ENCODE data around the gene TRIM14.
"Not testable (repeated sequence)": the region's sequence is repeated elsewhere in the genome, so short reads cannot be mapped to it uniquely, and the experiment has no call there.

The TRIM14 gene

DNA sequence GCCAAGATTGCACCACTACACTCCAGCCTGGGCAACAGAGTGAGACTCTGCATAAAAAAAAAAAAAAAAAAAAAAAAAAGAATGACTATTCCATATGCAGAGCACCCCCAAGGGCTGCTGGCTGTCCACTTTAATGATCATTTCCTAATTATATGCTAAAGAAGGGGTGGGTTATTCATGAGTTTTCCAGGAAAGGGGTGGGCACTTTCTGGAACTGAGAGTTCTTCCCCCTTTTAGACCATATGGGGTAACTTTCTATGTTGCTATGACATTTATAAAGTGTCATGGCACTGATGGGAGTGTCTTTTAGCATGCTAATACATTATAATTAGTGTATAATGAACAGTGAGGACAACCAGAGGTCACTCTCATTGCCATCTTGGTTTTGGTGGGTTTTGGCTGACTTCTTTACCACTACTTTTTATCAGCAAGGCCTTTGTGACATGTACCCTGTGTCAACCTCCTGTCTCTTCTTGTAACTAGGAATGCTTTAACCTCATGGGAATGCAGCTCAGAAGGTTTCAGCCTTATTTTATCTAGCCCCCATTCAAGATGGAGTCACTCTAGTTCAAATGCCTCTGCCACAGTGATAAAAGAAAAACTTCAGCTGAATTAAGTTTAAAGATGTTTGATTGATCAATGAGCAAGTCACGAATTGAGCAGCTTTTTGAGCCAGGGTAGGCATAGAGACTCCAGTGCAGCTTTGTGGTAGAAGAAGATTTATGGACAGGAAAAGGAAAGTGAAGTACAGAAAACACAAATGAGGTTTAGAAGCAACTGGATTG lies 69.5 kb downstream of the TRIM14 start:
- no peak for DNase-seq (ENCODE audit: low read depth, low spot score)

DNA sequence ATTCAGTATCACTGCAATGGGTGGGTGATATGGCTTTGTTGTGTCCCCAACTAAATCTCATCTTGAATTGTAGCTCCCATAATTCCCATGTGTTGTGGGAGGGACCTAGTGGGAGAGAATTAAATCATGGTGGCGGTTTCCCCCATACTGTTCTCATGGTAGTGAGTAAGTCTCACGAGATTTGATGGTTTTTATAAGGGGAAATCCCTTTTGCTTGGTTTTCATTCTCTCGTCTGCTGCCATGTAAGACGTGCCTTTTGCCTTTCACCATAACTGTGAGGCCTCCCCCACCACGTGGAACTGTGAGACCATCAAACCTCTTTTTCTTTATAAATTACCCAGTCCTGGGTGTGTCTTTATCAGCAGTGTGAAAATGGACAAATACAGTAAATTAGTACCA lies 72.0 kb downstream of the TRIM14 start:
- DNase-seq (ENCODE audit: low read depth, low spot score), result no peak

DNA sequence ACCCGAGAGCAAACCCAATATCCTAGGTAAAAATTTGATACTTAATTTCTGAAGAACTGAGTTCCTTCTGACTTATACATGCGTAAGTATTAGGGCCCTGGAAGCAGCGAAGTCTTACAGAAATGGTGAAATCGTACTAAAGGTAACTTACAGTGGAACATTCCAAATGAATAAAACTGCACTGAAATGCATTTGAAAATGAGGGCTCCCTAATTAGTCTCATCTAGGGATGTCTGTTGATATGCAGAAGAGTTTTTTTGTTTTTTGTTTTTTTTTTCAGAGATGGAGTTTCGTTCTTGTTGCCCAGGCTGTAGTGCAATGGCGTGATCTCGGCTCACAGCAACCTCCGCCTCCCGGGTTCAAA lies 72.9 kb downstream of the TRIM14 start:
- DNase-seq (ENCODE audit: low read depth, low spot score), result no peak

DNA sequence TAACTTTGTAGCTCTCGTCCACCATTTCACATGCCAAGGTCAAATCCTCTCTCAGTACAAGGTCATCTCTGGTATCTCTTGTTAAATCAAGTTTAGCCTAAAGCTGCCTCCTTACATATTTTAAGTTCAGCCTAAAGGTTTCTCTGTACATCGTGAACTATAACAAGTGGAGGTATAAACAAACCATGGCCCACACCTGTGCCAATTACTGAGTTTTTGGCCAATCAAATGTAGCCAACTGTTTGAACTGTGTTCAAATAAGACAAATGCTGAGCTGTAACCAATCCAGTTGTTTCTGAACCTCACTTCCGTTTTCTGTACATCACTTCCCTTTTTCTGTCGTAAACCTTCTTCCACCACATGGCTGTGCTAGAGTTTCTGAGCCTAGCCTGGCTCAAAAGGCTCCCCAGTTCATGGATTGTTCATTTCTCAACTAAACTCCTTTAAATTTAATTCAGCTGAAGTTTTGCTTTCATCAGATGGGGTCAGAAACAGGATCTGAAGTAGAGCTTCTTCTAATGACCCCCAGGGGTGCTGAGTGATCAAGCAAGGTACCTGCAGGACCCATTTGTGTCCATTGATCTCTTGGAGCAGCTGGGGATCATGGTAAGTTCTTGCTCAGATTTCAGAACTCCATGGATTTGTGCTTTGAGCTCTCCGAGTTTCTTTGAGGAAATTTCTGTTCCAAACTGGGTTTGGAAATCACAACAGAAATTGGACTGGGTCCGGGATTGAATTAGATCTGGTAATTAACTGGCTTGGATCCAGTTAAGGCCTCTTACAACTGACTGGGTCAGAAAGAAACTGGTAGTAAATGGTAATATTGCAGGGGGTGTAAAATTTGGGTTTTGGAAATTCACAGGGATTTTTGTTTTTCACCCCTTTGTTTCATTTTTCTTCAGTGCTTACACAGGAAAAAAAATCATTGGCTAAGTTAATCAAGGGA lies 73.5 kb downstream of the TRIM14 start:
- DNase-seq (ENCODE audit: low read depth, low spot score), result no peak

DNA sequence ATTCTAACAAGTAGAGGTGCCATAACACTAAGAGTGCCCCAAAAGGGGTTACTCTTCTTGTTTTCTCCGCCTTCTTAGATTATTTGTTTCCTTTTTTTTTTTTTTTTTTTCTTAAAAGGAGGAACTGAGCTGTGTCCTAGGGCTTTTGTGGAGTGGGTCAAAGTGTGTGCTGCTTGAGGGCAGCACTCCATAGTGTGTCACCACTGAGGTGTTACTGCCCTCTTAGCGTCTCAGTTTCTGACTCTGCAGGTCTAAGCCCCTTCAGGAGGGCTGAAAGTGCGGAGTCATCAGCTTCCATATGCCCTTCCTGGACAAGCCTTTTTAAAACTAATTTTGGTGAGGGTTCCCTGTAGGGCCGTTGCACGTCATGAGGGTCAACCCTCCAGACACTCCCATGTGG lies 75.1 kb downstream of the TRIM14 start:
- DNase-seq (ENCODE audit: low read depth, low spot score), result no peak

DNA sequence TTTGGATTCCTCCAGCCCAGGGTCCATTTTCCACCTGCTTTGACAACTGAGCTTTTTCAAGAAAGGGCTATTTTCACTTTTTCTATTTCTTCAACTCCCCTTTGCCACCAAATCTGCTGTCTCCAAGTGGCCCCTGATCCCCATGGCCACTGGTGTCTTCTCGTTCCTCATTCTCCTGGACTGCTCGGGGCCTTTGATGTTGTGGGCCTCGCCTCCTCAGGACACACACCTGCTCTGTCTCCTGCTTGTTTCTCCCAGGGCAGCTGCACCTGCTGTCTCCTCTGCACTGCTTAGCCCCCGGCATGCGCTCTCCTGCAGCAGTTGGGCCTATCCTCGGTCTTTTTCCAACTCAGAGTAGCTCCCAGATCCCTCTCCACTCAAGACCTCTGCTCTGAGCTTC lies 78.8 kb downstream of the TRIM14 start:
- DNase-seq (ENCODE audit: low read depth, low spot score), result no peak

DNA sequence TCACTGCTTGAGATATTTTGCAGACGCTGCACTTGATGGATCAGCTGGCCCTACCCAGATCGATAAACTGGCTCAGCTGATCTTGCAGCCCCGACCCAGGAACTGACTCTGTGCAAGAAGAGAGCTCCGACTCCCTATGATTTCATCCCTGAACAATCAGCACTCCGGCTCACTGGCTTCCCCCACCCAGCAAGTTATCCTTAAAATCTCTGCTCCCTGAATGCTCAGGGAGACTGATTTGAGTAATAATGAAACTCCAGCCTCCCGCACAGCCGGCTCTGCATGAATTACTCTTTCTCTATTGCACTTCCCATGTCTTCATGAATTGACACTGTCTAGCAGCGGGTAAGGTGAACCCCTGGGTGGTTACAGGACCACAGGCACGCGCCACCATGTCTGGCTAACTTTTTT lies 79.4 kb downstream of the TRIM14 start:
- DNase-seq (ENCODE audit: low read depth, low spot score), result no peak

DNA sequence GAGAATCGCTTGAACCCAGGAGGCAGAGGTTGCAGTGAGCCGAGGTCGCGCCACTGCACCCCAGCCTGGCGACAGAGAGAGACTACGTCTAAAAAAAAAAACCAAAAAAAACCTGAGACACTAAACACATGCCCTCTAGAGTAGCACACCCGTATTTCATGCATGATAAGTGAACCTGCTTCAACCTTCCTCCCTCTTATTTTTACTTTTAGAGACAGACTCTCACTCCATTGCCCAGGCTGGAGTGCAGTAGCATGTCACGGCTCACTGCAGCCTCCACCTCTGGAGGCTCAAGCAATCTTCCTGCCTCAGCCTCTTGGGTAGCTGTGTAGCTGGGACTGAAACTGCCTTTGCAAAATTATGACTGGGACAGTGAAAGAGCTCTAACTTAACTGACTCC lies 80.1 kb downstream of the TRIM14 start:
- DNase-seq (ENCODE audit: low read depth, low spot score), result no peak

DNA sequence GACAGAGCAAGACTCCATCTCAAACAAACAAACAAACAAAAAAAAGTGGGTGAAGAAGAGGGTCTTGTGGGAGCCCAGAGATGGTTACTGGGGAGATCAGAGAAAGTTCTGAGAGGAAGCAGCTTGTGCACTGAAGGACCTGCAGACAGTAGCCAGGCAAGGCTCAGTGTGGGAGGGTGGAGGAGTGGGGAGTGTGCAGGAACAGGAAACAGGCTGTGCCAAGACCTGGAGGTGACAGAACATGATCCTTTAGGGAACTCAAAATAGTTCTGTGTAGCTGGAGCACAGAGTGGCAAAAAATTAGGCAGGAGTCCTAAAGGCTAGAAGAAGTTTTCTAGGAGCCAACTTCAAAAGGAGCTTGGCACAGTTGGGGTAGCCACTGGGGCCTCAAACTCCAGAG lies 81.7 kb downstream of the TRIM14 start:
- DNase-seq (ENCODE audit: low read depth, low spot score), result no peak

DNA sequence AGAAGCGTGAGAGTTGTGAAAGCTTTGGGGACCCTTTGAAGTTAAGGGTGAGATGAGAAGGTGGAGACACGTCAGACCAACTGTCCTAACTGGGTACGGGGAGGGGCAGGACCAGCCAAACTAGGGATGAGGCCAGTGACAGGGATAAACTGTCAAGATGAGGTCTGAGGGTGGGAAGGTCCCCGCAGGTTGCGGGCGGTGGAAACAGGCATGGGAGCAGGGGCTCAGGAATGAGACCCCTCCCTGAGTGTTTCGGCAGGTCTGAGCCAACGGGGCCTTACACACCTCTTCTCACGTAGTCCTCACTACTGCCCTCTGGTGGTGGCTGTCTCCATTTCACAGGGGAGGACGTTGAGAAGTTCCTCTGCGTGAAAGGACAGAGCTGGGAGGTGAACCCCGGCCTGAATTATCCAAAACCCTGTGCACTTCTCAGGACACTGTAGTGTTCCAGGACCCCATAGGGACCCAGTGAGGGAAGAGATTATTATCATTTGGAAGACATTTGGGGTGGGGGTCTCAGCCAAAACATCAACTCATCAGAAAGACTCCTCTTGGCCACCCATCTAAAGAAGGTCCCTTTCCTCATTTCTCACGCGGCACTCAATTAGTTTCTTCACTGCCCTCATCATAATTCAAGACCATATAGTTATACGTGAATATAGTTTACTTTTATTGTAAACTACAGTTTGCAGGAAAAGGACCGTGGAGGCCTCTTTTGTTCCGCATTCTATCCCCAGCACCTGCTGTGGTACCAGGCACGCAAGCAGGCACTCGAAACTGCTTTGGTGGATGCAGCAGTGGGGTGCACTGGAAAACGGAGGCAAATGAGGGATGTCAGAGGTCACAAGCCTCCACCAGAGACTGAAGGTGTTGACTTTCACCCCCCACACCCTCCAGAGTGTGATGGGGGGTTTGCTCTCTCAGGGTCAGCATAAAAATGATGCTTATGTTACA lies 84.2 kb downstream of the TRIM14 start:
- DNase-seq (ENCODE audit: low read depth, low spot score), result peak; percentile 82

DNA sequence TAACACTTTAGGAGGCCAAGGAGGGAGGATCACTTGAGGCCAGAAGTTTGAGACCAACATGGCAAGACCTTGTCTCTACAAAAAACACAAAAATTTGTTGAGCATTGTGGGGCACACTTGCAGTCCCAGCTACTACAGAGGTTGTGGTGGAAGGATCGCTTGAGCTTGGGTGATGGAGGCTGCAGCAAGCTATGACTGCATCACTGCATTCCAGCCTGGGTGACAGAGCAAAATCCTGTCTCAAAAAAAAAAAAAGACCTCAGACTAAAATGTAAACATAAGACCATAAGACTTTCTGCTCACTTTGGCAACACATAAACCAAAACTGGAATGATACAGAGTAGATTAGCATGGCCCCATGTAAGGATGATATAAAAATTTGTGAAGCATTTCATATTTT lies 87.1 kb downstream of the TRIM14 start:
- DNase-seq (ENCODE audit: low read depth, low spot score), result no peak

DNA sequence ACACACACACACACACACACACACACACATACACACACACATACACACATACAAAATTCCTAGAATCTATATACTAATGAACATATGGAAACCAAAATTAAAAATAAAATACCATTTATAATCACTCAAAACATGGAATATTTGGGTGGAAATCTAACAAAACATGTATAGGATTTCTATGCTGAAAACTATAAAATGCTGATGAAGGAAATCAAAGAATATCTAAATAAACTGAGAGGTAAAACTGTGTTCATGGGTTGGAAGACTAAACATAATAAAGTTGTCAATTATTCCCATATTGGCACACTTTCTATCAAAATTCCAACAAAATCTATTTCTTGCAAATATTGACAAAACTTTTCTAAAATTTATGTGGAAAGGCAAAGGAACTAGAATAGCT lies 87.9 kb downstream of the TRIM14 start:
- no peak for DNase-seq (ENCODE audit: low read depth, low spot score)

DNA sequence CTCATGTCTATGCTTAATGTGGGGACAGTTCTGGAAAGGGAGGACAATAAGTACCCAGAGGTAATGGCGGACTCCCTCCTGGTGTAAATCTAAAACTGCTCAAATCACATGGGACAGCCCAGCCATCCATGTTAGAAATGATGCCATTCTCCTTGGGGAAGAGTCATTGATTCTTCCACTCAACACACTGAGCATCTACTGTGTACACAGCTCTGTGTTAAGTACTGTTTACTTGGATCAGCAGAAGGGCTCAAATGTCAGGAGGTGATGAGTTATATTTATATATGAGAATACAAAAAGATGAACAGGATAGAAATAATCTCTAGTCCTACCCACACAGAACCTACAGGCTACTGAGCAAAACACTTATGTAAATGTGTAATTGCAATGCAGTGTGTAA lies 94.3 kb downstream of the TRIM14 start:
- DNase-seq (ENCODE audit: low read depth, low spot score), result no peak

DNA sequence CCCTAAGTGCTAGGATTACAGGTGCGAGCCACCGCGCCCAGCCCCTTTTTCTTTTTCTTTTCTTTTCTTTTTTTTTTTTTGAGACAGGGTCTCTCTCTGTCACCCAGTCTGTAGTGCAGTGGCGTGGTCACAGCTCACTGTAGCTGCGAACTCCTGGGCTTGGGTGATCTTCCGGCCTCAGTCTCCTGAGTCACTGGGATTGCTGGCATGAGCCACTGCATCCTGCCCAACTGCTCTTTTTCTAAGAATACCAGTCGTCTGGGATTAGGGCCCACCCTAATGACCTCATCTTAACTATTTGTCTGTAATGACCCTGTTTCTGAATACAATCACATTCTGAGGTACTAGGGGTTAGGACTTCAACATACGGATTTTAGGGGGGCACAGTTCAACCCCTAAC lies 96.6 kb downstream of the TRIM14 start:
- DNase-seq (ENCODE audit: low read depth, low spot score), result no peak

DNA sequence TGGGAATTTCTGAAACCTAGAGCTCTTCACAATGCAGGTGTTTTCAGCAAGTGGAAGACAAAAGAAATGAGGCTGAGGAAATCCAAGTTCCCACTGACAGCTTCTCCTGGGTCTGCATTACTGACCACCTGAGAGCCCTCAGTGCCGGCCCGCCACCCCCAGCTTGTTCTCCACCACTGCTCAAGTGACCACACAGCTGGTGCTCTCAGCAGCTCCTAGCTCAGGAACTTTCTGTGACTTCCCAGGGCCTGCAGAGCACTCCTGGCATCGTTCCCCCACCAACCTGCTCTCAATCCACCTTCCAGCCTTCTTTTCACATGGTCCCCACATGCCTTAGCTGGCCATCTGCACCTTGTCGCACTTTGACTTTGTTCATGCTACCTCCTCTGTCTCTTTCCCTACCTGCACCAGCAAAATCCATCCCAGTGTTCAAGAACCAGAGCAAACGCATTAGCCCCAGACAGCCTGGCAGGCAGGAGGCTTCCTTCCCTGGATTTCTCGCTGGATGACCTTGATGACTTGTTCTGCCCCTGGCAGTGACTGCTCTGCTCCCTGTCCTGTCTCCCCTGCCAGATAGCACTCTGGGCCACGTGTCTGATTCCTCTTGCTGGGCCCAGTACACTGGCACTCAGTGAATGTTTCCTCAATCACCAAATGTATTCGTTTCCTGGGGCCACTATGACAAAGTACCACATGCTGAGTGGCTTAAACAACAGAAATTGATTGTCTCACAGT lies 97.5 kb downstream of the TRIM14 start:
- DNase-seq (ENCODE audit: low read depth, low spot score), result no peak

DNA sequence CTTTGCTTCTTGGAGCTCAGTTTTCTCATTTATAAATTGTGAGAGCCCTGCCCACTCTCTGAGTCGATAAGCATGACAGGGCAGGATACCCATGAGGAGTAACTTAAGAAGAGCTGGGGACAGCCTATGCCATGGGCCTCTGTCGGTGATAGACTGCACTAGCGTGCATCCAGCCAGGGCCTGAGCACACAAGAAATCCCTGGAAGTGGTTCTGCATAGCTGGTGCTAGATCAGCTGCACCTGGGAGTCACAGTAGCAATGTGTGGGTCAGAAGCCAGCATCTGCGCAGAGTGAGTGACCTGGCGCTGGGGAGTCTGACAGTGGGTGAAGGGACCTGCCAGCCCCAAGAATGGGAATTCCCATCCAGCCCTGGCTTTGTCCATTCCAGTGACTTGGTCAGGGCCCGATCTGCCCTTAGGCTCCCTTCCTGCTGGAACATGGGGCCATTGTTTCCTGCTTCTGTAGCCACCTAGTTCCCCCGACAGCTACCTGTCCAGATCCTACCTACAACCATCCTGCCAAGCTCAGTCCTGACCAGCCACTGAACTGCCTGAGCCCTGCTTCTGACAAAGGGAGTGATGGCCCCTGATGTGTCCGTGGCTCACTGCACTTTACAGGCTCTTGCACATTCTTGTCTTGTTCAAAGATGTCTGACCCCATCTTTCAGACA lies 98.4 kb downstream of the TRIM14 start:
- DNase-seq (ENCODE audit: low read depth, low spot score), result no peak

DNA sequence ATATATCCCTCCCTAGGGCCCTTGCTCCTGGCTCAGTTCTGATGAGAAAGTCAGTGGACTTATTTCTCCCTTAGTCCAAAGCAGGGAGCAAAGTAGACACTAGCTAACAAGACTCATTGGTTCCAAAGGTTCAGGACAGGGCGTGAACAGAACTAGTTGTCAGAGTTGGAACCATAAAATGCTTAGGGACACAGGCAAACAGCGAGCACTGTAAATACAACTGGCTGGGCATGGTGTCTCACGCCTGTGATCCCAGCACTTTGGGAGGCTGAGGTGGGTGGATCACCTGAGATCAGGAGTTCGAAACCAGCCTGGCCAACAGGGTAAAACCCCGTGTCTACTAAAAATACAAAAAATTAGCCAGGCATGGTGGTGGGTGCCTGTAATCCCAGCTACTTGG lies 99.2 kb downstream of the TRIM14 start:
- DNase-seq (ENCODE audit: low read depth, low spot score), result not testable (repeated sequence)
